ENCODE data around the gene MTUS2.

- TF ChIP-seq POLR2A (IDR thresholded peaks at IDR 0.05) (no peak), CTCF (IDR thresholded peaks at IDR 0.05) (no peak), EP300 (IDR thresholded peaks at IDR 0.05) (no peak)
Observed at GRCh38 chr13:29487466-29488454, 667.6 kb downstream of the MTUS2 start.
